HL-60 (cell line): ENCODE data around the gene ZNF804A.

Source experiments
- DNase-seq, 2 experiments: peaks; one replicate each; pipeline ENCODE4 v3.0.0-alpha.2; 2010 to 2020; ENCODE audit warnings: low read depth in 1 of 2, low spot score in 1 of 2
- H3K27ac ChIP-seq: fragments of 250-450 bp; sonication (Bioruptor Pico); replicated peaks from 2 replicates; pipeline ENCODE4 v1.5.1; 2020; ENCODE audit warnings: mild to moderate bottlenecking, moderate library complexity
- H3K27me3 ChIP-seq: fragments of 250-450 bp; sonication (Bioruptor Pico); 2 replicates; pipeline ENCODE4 v1.5.1; 2021; ENCODE audit warnings: mild to moderate bottlenecking, moderate library complexity; ENCODE audit not compliant: insufficient read depth, poor library complexity, severe bottlenecking
- H3K4me3 ChIP-seq: replicated peaks from 2 replicates; pipeline ENCODE4 v1.5.1; 2011; ENCODE audit warnings: mild to moderate bottlenecking, control low read depth, low read length; ENCODE audit not compliant: insufficient read depth
- CTCF ChIP-seq: IDR thresholded peaks from one replicate; pipeline ENCODE4 v1.5.1; 2011; ENCODE audit warnings: low read length, control low read depth, inconsistent platforms; ENCODE audit not compliant: insufficient read depth
- GABPA ChIP-seq: IDR thresholded peaks from 2 replicates; pipeline ENCODE4 v1.6.1; 2012; ENCODE audit warnings: low read depth
- POLR2AphosphoS5 ChIP-seq: IDR thresholded peaks from 2 replicates; pipeline ENCODE4 v1.6.1; 2012; ENCODE audit warnings: low read depth
- REST ChIP-seq: IDR thresholded peaks from 2 replicates; pipeline ENCODE4 v1.6.1; 2012; ENCODE audit warnings: low read depth; ENCODE audit not compliant: insufficient replicate concordance
- SPI1 ChIP-seq: IDR thresholded peaks from 2 replicates; pipeline ENCODE4 v1.6.1; 2012; ENCODE audit warnings: low read depth, mild to moderate bottlenecking, borderline replicate concordance

The ZNF804A gene

GRCh38 chr2:184956856-184957255 is 358.5 kb downstream of the ZNF804A start:
- no peaks in the 10 kb centered on the region for H3K27me3 ChIP-seq
- H3K4me3 ChIP-seq: no peak overlapping the region
- no peak for DNase-seq
- TF ChIP-seq SPI1: no peak
- no peak for TF ChIP-seq GABPA
- no peak for TF ChIP-seq POLR2AphosphoS5
- TF ChIP-seq REST: no peak
- TF ChIP-seq CTCF: no peak
- no peak overlapping the region for H3K27ac ChIP-seq

- DNase-seq: no peak
- Histone ChIP-seq H3K4me3 (no peak overlapping the region), H3K27me3 (no peaks in the 10 kb centered on the region), H3K27ac (no peak overlapping the region)
- TF ChIP-seq CTCF (no peak), GABPA (no peak), POLR2AphosphoS5 (no peak), SPI1 (no peak)
These were observed 373.3 kb downstream of the ZNF804A start for GRCh38 chr2:184971546-184972068.
